Renal cortical epithelial cell (primary cell): ENCODE data around the gene CSNK2A1. TPM values are rescaled to one million over a fixed set of nuclear protein-coding genes. Genes with fewer than 3 reads are reported as not detected.

ENCODE experiments used
- DNase-seq: peaks from one replicate; pipeline ENCODE4 v3.0.0-alpha.2; 2011; ENCODE audit warnings: low read depth
- total RNA-seq: library from RNA; depleted of rRNA; stranded (reverse); fragments of >200 nt; gene quantifications from 2 replicates; pipeline ENCODE4 v1.2.3, GENCODE V29; 2014

Gene CSNK2A1
- total RNA-seq, 1 donor from 2014 or later, result 222 TPM

DNA sequence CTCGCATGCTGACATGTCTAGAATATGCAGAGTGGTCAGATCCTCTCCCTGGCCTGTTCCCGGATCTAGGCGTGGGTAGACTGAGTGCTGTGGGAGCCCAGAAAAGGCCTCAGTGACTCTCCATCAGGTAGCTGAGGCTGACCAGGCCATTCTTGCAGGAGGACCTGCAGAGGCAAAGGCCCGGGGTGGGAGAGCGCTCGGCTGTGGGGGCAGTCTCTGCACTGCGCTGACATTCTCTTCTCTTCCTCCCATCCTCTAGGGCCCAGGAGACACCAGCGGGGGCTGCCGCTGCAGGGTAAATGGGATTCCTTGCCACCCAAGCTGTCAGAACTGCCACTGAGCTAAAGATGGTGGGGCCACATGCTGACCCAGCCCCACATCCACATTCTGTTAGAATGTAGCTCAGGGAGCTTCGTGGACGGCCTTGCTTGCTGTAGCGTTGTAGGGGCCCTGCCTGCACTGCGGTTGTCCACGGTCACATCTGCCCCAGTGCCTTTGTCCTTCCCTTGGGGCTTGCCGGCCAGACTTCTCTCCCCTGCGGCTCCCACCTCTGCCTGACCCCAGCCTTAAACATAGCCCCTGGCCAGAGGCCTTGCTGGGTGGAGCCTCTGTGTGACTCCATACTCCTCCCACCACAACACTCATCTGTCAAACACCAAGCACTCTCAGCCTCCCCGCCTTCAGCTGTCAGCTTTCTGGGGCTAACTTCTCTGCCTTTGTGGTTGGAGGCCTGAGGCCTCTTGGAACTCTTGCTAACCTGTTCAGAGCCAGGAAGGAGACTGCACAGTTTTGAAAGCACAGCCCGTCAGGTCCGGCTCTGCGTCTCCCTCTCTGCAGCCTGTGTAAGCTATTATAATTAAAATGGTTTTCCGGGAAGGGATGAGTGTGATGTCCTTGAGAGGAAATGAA, 113.2 kb downstream of the CSNK2A1 start:
- DNase-seq, result no peak

GRCh38 chr20:428658-429200, 114.9 kb downstream of the CSNK2A1 start:
- DNase-seq, result no peak

- no peak for DNase-seq
Observed at GRCh38 chr20:427849-428657, 115.5 kb downstream of the CSNK2A1 start.

- DNase-seq, result no peak
Observed at GRCh38 chr20:427401-427800, 116.2 kb downstream of the CSNK2A1 start.

DNA sequence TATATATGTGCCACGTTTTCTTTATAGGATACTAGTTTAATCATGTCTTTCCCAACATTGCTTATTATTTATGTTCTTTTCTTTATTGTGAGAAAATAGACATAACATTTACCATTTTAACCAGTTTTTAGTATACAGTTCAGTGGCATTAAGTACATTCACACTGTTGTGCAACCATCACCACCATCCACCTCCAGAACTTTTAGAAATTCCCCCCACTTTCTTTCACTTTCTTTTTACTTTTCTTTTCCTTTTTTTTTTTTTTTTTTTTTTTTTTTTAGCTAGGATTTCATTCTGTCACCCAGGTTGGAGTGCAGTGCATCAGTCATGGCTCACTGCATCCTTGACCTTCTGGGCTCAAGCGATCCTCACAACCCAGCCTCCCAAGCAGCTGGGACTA, 117.0 kb downstream of the CSNK2A1 start:
- no peak for DNase-seq

Other genes with a start within 250 kb of the CSNK2A1 start
- gene ZCCHC3, start 246.2 kb downstream of the CSNK2A1 start, total RNA-seq, result 6.6 and 14.4 TPM in 2 replicates
- gene SOX12, start 218.2 kb downstream of the CSNK2A1 start, total RNA-seq, result 2.6 and 12.7 TPM in 2 replicates
- 23.8 and 77.9 TPM in 2 replicates for gene NRSN2, start 196.7 kb downstream of the CSNK2A1 start, total RNA-seq
- gene TRIB3, start 163.0 kb downstream of the CSNK2A1 start, total RNA-seq, result 22.0 and 114 TPM in 2 replicates
- gene RBCK1, start 135.5 kb downstream of the CSNK2A1 start, total RNA-seq, result 114 and 166 TPM in 2 replicates
- 34.2 and 36.9 TPM in 2 replicates for gene TBC1D20, start 81.3 kb downstream of the CSNK2A1 start, total RNA-seq
- not detected in 2 replicates for gene TCF15, start 66.5 kb upstream of the CSNK2A1 start, total RNA-seq
- 41.5 and 58.9 TPM in 2 replicates for gene SRXN1, start 109.4 kb upstream of the CSNK2A1 start, total RNA-seq
- not detected in 2 replicates for gene SCRT2, start 132.0 kb upstream of the CSNK2A1 start, total RNA-seq
- gene SLC52A3, start 224.7 kb upstream of the CSNK2A1 start, total RNA-seq, result 1.6 and 1.9 TPM in 2 replicates